GM12878 (cell line): Measurements from ENCODE around the gene SEMA3C. TPM values are rescaled to one million over a fixed set of nuclear protein-coding genes. Genes with fewer than 3 reads are reported as not detected.

ENCODE experiments used
- ATAC-seq: fragments of 200-7000 bp; cut with Tn5 transposase; 3 replicates; pipeline ENCODE4 v1.9.1; 2020; ENCODE audit warnings: mild to moderate bottlenecking, moderate library complexity
- BruUV-seq: library from RNA; stranded (reverse); fragments of 400-500 nt; replicated peaks from 2 replicates; lab custom pipeline; 2021; lab: Mats Ljungman, UMichigan
- CTCF ChIA-PET: fragments of 300-600 bp; sonication (Branson Sonifier 250); formaldehyde crosslinking; extraction: SDS; loops from one replicate; lab custom pipeline; 2021; ENCODE audit warnings: inconsistent platforms; lab: Yijun Ruan, JAX
- POLR2A ChIA-PET: fragments of 350-600 bp; formaldehyde crosslinking; extraction: SDS; loops from one replicate; lab custom pipeline; 2021; ENCODE audit warnings: inconsistent platforms; lab: Charles Lee
- RAD21 ChIA-PET: fragments of 300-600 bp; sonication (Branson Sonifier 250); formaldehyde crosslinking; loops from one replicate; lab custom pipeline; 2023; ENCODE audit warnings: antibody characterized with exemption; ENCODE audit not compliant: unreplicated experiment; lab: Charles Lee
- SMC1A ChIA-PET: fragments of 300-600 bp; sonication (Branson Sonifier 250); formaldehyde crosslinking; loops from one replicate; lab custom pipeline; 2023; ENCODE audit not compliant: unreplicated experiment, uncharacterized antibody; lab: Charles Lee
- DNase-seq: peaks from one replicate; pipeline ENCODE4 v3.0.0-alpha.2; 2011; ENCODE audit warnings: low read depth, low spot score
- FAIRE-seq: peaks from 3 replicates; lab custom pipeline; 2011; peaks lifted over from hg19 to GRCh38; lab: Jason Lieb, UNC
- H2AFZ ChIP-seq: 2 replicates; pipeline ENCODE4 v1.6.0; 2011; ENCODE audit warnings: low read depth, low read length, control low read depth; ENCODE audit not compliant: control insufficient read depth
- H3K27ac ChIP-seq: 2 replicates; pipeline ENCODE4 v1.5.1; 2011; ENCODE audit warnings: control low read depth; ENCODE audit not compliant: control insufficient read depth, insufficient read depth
- H3K27me3 ChIP-seq, 2 experiments: replicated peaks in 1 of 2; 2 replicates each; pipeline versions ENCODE4 v1.6.0 to v1.6.1; 2011; ENCODE audit warnings: low read length in 1 of 2; ENCODE audit not compliant: control insufficient read depth in 2 of 2, insufficient read depth in 2 of 2
- H3K36me3 ChIP-seq, 2 experiments: 2 replicates each; pipeline ENCODE4 v1.5.1; 2011; ENCODE audit warnings: low read length in 1 of 2; ENCODE audit not compliant: control insufficient read depth in 2 of 2, insufficient read depth in 2 of 2
- H3K4me1 ChIP-seq: 2 replicates; pipeline ENCODE4 v1.6.1; 2011; ENCODE audit warnings: mild to moderate bottlenecking, low read length, moderate library complexity, mixed read lengths; ENCODE audit not compliant: control insufficient read depth, insufficient read depth
- H3K4me2 ChIP-seq: 2 replicates; pipeline ENCODE4 v1.6.0; 2011; ENCODE audit warnings: control low read depth; ENCODE audit not compliant: control insufficient read depth, insufficient read depth
- H3K4me3 ChIP-seq: fragments of 200-600 bp; sonication (generic); 2 replicates; pipeline ENCODE4 v1.5.1; 2016
- H3K79me2 ChIP-seq: 2 replicates; pipeline ENCODE4 v1.6.0; 2011; ENCODE audit warnings: low read length; ENCODE audit not compliant: control insufficient read depth, insufficient read depth
- H3K9ac ChIP-seq: 2 replicates; pipeline ENCODE4 v1.8.0; 2011; ENCODE audit warnings: low read length, control low read depth, mixed read lengths; ENCODE audit not compliant: control insufficient read depth, insufficient read depth
- H3K9me3 ChIP-seq: replicated peaks from 3 replicates; pipeline ENCODE4 v1.5.1; 2011; ENCODE audit warnings: mild to moderate bottlenecking, low read length; ENCODE audit not compliant: control insufficient read depth, insufficient read depth
- H4K20me1 ChIP-seq: 2 replicates; pipeline ENCODE4 v1.6.0; 2011; ENCODE audit not compliant: control insufficient read depth, insufficient read depth
- CHD4 ChIP-seq: fragments of 200-600 bp; sonication (generic); IDR thresholded peaks from 2 replicates; pipeline ENCODE4 v1.6.1; 2016; ENCODE audit warnings: mild to moderate bottlenecking
- IRF5 ChIP-seq: fragments of 450-650 bp; IDR thresholded peaks from 2 replicates; pipeline ENCODE4 v1.6.1; 2017; ENCODE audit warnings: borderline replicate concordance
- MYB ChIP-seq: fragments of 150-350 bp; IDR thresholded peaks from 2 replicates; pipeline ENCODE4 v1.6.1; 2014; ENCODE audit warnings: mild to moderate bottlenecking, low read depth, low read length, borderline replicate concordance
- NKRF ChIP-seq: fragments of 450-650 bp; conservative IDR thresholded peaks from 2 replicates; pipeline ENCODE4 v1.6.1; 2017; ENCODE audit warnings: mild to moderate bottlenecking, moderate library complexity
- RAD51 ChIP-seq: fragments of 450-650 bp; IDR thresholded peaks from 2 replicates; pipeline ENCODE4 v1.6.1; 2016; ENCODE audit warnings: moderate library complexity, mild to moderate bottlenecking, inconsistent platforms
- TBL1XR1 ChIP-seq: IDR thresholded peaks from 2 replicates; pipeline ENCODE4 v1.6.1; 2012; ENCODE audit warnings: low read depth, low read length, improper control_type of control experiment
- ZBED1 ChIP-seq: IDR thresholded peaks from 2 replicates; pipeline ENCODE4 v1.6.1; 2016; ENCODE audit warnings: borderline replicate concordance
- WGBS: methylation state at CpG from one replicate; pipeline ENCODE4 v1.1.6; 2016; ENCODE audit warnings: low lambda C conversion rate; ENCODE audit not compliant: insufficient replicate concordance, insufficient coverage; ENCODE audit errors: missing lambda C conversion rate; 5-methylcytosine and 5-hydroxymethylcytosine counted together
- in situ Hi-C: fragments of 300-500 bp; cut with MboI; formaldehyde crosslinking; loops from 9 replicates; pipeline ENCODE4 v1.14.3; 2018; ENCODE audit warnings: mixed read lengths
- intact Hi-C: fragments of 100-400 bp; cut with micrococcal nuclease; formaldehyde crosslinking; loops from one replicate; pipeline ENCODE4 v1.14.2; 2022; ENCODE audit not compliant: unreplicated experiment
- polyA plus RNA-seq, 11 experiments: library from polyadenylated mRNA; depleted of rRNA in 4 of 11; unstranded in 6 of 11; stranded (reverse) in 5 of 11; fragments of >200 nt; fragmentation: Nextera tagmentation in 4 of 11; fragmentation: Illumina TruSeq in 1 of 11; extraction: Ambion mirVana in 4 of 11; extraction: Trizol in 1 of 11; gene quantifications; 1 replicate in 1 of 11; 2 replicates in 10 of 11; pipeline versions ENCODE4 v1.2.1 to v1.2.3, GENCODE V29; 2011 to 2016; ENCODE audit warnings: inconsistent platforms in 2 of 11, missing spikeins in 2 of 11, low read depth in 1 of 11
- total RNA-seq, 4 experiments: library from RNA; depleted of rRNA in 3 of 4; stranded (reverse); fragments of >200 nt in 3 of 4; fragmentation: Illumina TruSeq in 1 of 4; extraction: Trizol in 1 of 4; gene quantifications; 2 replicates each; pipeline versions ENCODE4 v1.2.1 to v1.2.3, GENCODE V29; 2013 to 2021

SEMA3C gene
- total and polyA plus RNA-seq, 10 of the 15 experiments (the other 5 are each of a cell fraction or from before 2014, with no cell fraction given) = 0.01 to 0.41 (median 0.11) TPM; not detected in 6

- SMC1A ChIA-PET = interaction anchor here (0.6 to 1.3 kb wide), 2 partner anchors 11 to 732 kb away, joined by 4 read pairs; no protein-coding TSS in a partner anchor
- Histone ChIP-seq H3K4me2 (no peak overlapping the region), H3K27ac (no peak overlapping the region), H3K4me3 (no peak overlapping the region), H3K36me3 (no peaks in the 10 kb centered on the region), H2AFZ (no peak overlapping the region), H3K9ac (no peak overlapping the region), H3K4me1 (no peaks in the 10 kb centered on the region), H3K9me3 (no peaks in the 10 kb centered on the region), H3K79me2 (no peaks in the 10 kb centered on the region), H3K27me3 (no peaks in the 10 kb centered on the region), H4K20me1 (no peaks in the 10 kb centered on the region)
- in situ Hi-C loops = no loop called here
- TF ChIP-seq TBL1XR1 = no peak
- TF ChIP-seq CHD4 = no peak
- no peak for TF ChIP-seq MYB
- TF ChIP-seq ZBED1 = no peak
- TF ChIP-seq NKRF = no peak
- TF ChIP-seq RAD51 = no peak
- no peak for TF ChIP-seq IRF5
- RAD21 ChIA-PET = no interaction called here
- POLR2A ChIA-PET = no interaction called here
- intact Hi-C loops = no loop called here
- CTCF ChIA-PET = no interaction called here
- ATAC-seq = no peak
- no peak for DNase-seq
- FAIRE-seq = no peak
- WGBS = 4% methylated on average over 4 of the region's 4 CpGs
- no TSS peak for BruUV-seq
Observed at GRCh38 chr7:80736371-80737125, 182.3 kb downstream of the SEMA3C start.
